ENCODE results near the gene SLC19A1.
"Not testable (repeated sequence)": the region's sequence is repeated elsewhere in the genome, so short reads cannot be mapped to it uniquely, and the experiment has no call there.

The SLC19A1 gene

GRCh38 chr21:45576838-45577737, 34.8 kb upstream of the SLC19A1 start:
- DNase-seq, result no peak

GRCh38 chr21:45575993-45576837, 34.0 kb upstream of the SLC19A1 start:
- no peak for DNase-seq

- DNase-seq, result no peak
These were observed 33.2 kb upstream of the SLC19A1 start for GRCh38 chr21:45575304-45575992.

- DNase-seq, result no peak
These were observed 32.5 kb upstream of the SLC19A1 start for GRCh38 chr21:45574691-45575090.

- no peak for DNase-seq
These were observed 31.9 kb upstream of the SLC19A1 start for GRCh38 chr21:45574081-45574501.

GRCh38 chr21:45573452-45574035, 31.3 kb upstream of the SLC19A1 start:
- no peak for DNase-seq

GRCh38 chr21:45572783-45573451, 30.7 kb upstream of the SLC19A1 start:
- no peak for DNase-seq

GRCh38 chr21:45572231-45572630, 30.0 kb upstream of the SLC19A1 start:
- no peak for DNase-seq

- no peak for DNase-seq
These were observed 29.4 kb upstream of the SLC19A1 start for GRCh38 chr21:45571641-45572040.

GRCh38 chr21:45570826-45571601, 28.8 kb upstream of the SLC19A1 start:
- DNase-seq, result no peak

- no peak for DNase-seq
These were observed 27.8 kb upstream of the SLC19A1 start for GRCh38 chr21:45570071-45570470.

GRCh38 chr21:45568383-45568782, 26.1 kb upstream of the SLC19A1 start:
- DNase-seq, result no peak

- DNase-seq, result not testable (repeated sequence)
These were observed 21.9 kb upstream of the SLC19A1 start for GRCh38 chr21:45564137-45564536.

- DNase-seq, result no peak
These were observed 20.7 kb upstream of the SLC19A1 start for GRCh38 chr21:45562965-45563364.

GRCh38 chr21:45562402-45562801, 20.2 kb upstream of the SLC19A1 start:
- DNase-seq, result no peak

- DNase-seq, result not testable (repeated sequence)
These were observed 19.0 kb upstream of the SLC19A1 start for GRCh38 chr21:45561241-45561640.

- DNase-seq, result no peak
These were observed 18.1 kb upstream of the SLC19A1 start for GRCh38 chr21:45560106-45561021.

- no peak for DNase-seq
These were observed 17.2 kb upstream of the SLC19A1 start for GRCh38 chr21:45559216-45560105.

- no peak for DNase-seq
These were observed 15.9 kb upstream of the SLC19A1 start for GRCh38 chr21:45558044-45558721.
